ENCODE data around the gene TWIST2. TPM values are rescaled to one million over a fixed set of nuclear protein-coding genes. Genes with fewer than 3 reads are reported as not detected.

Gene TWIST2
- total and polyA plus RNA-seq, 10 of the 15 experiments (the other 5 are each of a cell fraction or from before 2014, with no cell fraction given): not detected

DNA sequence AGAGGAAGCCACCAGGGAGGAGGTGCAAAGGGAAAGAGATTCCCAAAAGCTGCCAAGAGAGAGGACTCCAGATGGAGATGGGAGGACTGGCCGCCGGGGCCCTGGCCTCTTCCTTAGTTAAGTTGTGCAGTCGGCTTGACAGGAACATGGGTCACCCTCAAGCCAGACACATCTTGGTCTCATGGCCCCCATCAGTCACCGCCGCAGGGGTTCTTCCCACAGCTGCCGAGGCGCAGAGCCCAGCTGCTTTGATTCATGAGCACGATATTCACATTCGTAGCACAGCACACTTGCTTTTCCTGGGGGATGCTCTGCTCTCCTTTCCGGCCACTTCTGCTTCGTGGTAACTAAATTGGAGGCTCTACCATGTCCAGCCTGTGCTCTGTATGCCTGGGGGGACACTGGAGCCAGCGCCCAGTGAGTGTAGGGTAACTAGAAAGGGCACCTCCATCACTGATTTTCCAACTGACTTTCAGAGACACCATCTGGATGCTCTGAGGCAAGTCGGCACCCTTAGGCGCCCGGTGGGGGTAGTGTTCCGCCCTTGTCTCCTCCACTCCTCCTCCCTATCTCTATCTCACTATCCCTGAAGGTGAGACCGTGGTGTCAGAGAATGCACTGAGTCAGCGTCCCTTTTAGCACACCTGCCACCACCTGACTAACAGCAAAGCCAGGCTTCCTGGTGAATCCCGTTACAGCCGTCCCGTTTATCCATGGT lies 13.3 kb downstream of the TWIST2 start:
- no peak for FAIRE-seq
- Histone ChIP-seq H3K27me3 (replicated peaks in 1 of 2; ENCODE audit: control insufficient read depth in 2 of 2, insufficient read depth in 2 of 2, low read length in 1 of 2) (no peaks in the 10 kb centered on the region), H4K20me1 (ENCODE audit: control insufficient read depth, insufficient read depth) (no peaks in the 10 kb centered on the region), H3K9me3 (replicated peaks; ENCODE audit: control insufficient read depth, insufficient read depth, low read length) (no peaks in the 10 kb centered on the region), H3K4me2 (ENCODE audit: control insufficient read depth, insufficient read depth) (no peak overlapping the region), H3K36me3 (ENCODE audit: control insufficient read depth in 2 of 2, insufficient read depth in 2 of 2, low read length in 1 of 2) (no peaks in the 10 kb centered on the region), H3K27ac (ENCODE audit: control insufficient read depth, insufficient read depth) (no peak overlapping the region), H3K4me1 (ENCODE audit: control insufficient read depth, insufficient read depth, low read length) (no peaks in the 10 kb centered on the region), H2AFZ (ENCODE audit: control insufficient read depth, low read depth, low read length) (no peak overlapping the region), H3K9ac (ENCODE audit: control insufficient read depth, insufficient read depth, low read length) (no peak overlapping the region), H3K79me2 (ENCODE audit: control insufficient read depth, insufficient read depth, low read length) (no peaks in the 10 kb centered on the region), H3K4me3 (no peak overlapping the region)
- intact Hi-C loops (cut with micrococcal nuclease; ENCODE audit: unreplicated experiment) (no loop called here), in situ Hi-C loops (cut with MboI) (no loop called here)
- no TSS peak for BruUV-seq (replicated peaks)
- no peak for ATAC-seq
- POLR2A ChIA-PET: no interaction called here
- 49% methylated on average over 21 of the region's 21 CpGs for WGBS (ENCODE audit: insufficient coverage, insufficient replicate concordance, low lambda C conversion rate, missing lambda C conversion rate)
- SMC1A ChIA-PET (ENCODE audit: uncharacterized antibody, unreplicated experiment): no interaction called here
- CTCF ChIA-PET: no interaction called here
- RAD21 ChIA-PET (ENCODE audit: unreplicated experiment): no interaction called here
- DNase-seq (ENCODE audit: low read depth, low spot score): no peak
- TF ChIP-seq MTA2 (IDR thresholded peaks at IDR 0.05; ENCODE audit: low read depth): no peak
- TF ChIP-seq YBX1 (IDR thresholded peaks at IDR 0.05): no peak
- TF ChIP-seq RELA (IDR thresholded peaks at IDR 0.05; ENCODE audit: borderline replicate concordance, partially characterized antibody): no peak
- TF ChIP-seq, protein P1, sequence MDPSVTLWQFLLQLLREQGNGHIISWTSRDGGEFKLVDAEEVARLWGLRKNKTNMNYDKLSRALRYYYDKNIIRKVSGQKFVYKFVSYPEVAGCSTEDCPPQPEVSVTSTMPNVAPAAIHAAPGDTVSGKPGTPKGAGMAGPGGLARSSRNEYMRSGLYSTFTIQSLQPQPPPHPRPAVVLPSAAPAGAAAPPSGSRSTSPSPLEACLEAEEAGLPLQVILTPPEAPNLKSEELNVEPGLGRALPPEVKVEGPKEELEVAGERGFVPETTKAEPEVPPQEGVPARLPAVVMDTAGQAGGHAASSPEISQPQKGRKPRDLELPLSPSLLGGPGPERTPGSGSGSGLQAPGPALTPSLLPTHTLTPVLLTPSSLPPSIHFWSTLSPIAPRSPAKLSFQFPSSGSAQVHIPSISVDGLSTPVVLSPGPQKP (IDR thresholded peaks at IDR 0.05; ENCODE audit: low read depth, low read length): no peak
- no peak for TF ChIP-seq ETV6 (conservative IDR thresholded peaks at IDR 0.05 in 1 of 2, IDR thresholded peaks at IDR 0.05 in 1 of 2; ENCODE audit: borderline replicate concordance in 1 of 2, low read depth in 1 of 2)
- TF ChIP-seq EED (IDR thresholded peaks at IDR 0.05; ENCODE audit: low read depth): no peak
- TF ChIP-seq, protein P2, sequence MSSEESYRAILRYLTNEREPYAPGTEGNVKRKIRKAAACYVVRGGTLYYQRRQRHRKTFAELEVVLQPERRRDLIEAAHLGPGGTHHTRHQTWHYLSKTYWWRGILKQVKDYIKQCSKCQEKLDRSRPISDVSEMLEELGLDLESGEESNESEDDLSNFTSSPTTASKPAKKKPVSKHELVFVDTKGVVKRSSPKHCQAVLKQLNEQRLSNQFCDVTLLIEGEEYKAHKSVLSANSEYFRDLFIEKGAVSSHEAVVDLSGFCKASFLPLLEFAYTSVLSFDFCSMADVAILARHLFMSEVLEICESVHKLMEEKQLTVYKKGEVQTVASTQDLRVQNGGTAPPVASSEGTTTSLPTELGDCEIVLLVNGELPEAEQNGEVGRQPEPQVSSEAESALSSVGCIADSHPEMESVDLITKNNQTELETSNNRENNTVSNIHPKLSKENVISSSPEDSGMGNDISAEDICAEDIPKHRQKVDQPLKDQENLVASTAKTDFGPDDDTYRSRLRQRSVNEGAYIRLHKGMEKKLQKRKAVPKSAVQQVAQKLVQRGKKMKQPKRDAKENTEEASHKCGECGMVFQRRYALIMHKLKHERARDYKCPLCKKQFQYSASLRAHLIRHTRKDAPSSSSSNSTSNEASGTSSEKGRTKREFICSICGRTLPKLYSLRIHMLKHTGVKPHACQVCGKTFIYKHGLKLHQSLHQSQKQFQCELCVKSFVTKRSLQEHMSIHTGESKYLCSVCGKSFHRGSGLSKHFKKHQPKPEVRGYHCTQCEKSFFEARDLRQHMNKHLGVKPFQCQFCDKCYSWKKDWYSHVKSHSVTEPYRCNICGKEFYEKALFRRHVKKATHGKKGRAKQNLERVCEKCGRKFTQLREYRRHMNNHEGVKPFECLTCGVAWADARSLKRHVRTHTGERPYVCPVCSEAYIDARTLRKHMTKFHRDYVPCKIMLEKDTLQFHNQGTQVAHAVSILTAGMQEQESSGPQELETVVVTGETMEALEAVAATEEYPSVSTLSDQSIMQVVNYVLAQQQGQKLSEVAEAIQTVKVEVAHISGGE (CRISPR knock-in tag; IDR thresholded peaks at IDR 0.05): no peak
- no peak for TF ChIP-seq GATAD2B (conservative IDR thresholded peaks at IDR 0.05; ENCODE audit: low read depth)
- TF ChIP-seq MYC (IDR thresholded peaks at IDR 0.05; ENCODE audit: insufficient read depth, insufficient read length, insufficient replicate concordance, low read length, severe bottlenecking): no peak
- TF ChIP-seq ZSCAN29 (IDR thresholded peaks at IDR 0.05): no peak
- TF ChIP-seq, protein P3, sequence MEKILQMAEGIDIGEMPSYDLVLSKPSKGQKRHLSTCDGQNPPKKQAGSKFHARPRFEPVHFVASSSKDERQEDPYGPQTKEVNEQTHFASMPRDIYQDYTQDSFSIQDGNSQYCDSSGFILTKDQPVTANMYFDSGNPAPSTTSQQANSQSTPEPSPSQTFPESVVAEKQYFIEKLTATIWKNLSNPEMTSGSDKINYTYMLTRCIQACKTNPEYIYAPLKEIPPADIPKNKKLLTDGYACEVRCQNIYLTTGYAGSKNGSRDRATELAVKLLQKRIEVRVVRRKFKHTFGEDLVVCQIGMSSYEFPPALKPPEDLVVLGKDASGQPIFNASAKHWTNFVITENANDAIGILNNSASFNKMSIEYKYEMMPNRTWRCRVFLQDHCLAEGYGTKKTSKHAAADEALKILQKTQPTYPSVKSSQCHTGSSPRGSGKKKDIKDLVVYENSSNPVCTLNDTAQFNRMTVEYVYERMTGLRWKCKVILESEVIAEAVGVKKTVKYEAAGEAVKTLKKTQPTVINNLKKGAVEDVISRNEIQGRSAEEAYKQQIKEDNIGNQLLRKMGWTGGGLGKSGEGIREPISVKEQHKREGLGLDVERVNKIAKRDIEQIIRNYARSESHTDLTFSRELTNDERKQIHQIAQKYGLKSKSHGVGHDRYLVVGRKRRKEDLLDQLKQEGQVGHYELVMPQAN (conservative IDR thresholded peaks at IDR 0.05): no peak
- TF ChIP-seq, protein P4, sequence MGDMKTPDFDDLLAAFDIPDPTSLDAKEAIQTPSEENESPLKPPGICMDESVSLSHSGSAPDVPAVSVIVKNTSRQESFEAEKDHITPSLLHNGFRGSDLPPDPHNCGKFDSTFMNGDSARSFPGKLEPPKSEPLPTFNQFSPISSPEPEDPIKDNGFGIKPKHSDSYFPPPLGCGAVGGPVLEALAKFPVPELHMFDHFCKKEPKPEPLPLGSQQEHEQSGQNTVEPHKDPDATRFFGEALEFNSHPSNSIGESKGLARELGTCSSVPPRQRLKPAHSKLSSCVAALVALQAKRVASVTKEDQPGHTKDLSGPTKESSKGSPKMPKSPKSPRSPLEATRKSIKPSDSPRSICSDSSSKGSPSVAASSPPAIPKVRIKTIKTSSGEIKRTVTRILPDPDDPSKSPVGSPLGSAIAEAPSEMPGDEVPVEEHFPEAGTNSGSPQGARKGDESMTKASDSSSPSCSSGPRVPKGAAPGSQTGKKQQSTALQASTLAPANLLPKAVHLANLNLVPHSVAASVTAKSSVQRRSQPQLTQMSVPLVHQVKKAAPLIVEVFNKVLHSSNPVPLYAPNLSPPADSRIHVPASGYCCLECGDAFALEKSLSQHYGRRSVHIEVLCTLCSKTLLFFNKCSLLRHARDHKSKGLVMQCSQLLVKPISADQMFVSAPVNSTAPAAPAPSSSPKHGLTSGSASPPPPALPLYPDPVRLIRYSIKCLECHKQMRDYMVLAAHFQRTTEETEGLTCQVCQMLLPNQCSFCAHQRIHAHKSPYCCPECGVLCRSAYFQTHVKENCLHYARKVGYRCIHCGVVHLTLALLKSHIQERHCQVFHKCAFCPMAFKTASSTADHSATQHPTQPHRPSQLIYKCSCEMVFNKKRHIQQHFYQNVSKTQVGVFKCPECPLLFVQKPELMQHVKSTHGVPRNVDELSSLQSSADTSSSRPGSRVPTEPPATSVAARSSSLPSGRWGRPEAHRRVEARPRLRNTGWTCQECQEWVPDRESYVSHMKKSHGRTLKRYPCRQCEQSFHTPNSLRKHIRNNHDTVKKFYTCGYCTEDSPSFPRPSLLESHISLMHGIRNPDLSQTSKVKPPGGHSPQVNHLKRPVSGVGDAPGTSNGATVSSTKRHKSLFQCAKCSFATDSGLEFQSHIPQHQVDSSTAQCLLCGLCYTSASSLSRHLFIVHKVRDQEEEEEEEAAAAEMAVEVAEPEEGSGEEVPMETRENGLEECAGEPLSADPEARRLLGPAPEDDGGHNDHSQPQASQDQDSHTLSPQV (IDR thresholded peaks at IDR 0.05): no peak
